NOMO-1 (cell line): Measurements from ENCODE around the gene MUC6.

ENCODE experiments used
- DNase-seq, 2 experiments: peaks; one replicate each; lab custom pipeline; 2025; ENCODE audit not compliant: unreplicated experiment in 2 of 2; lab: John Stamatoyannopoulos, UW

Gene MUC6

GRCh38 chr11:1037506-1038055 is 1.1 kb upstream of the MUC6 start:
- no peak for DNase-seq

- DNase-seq: no peak
Observed at GRCh38 chr11:1036931-1037330, 413 bp upstream of the MUC6 start.

GRCh38 chr11:1035577-1036283 is 788 bp downstream of the MUC6 start:
- no peak for DNase-seq

GRCh38 chr11:1034456-1035295 is 1.8 kb downstream of the MUC6 start:
- no peak for DNase-seq

- DNase-seq: no peak
Observed at GRCh38 chr11:1034001-1034400, 2.5 kb downstream of the MUC6 start.

GRCh38 chr11:1033016-1033798 is 3.3 kb downstream of the MUC6 start:
- no peak for DNase-seq

- no peak for DNase-seq
Observed at GRCh38 chr11:1032310-1032891, 4.1 kb downstream of the MUC6 start.

- DNase-seq: no peak
Observed at GRCh38 chr11:1031121-1031899, 5.2 kb downstream of the MUC6 start.

- no peak for DNase-seq
Observed at GRCh38 chr11:1030556-1030955, 6.0 kb downstream of the MUC6 start.

GRCh38 chr11:1030086-1030485 is 6.4 kb downstream of the MUC6 start:
- no peak for DNase-seq

GRCh38 chr11:1029654-1030053 is 6.9 kb downstream of the MUC6 start:
- no peak for DNase-seq

GRCh38 chr11:1029051-1029450 is 7.5 kb downstream of the MUC6 start:
- no peak for DNase-seq

GRCh38 chr11:1028616-1029015 is 7.9 kb downstream of the MUC6 start:
- no peak for DNase-seq

GRCh38 chr11:1028291-1028540 is 8.3 kb downstream of the MUC6 start:
- DNase-seq: no peak

- DNase-seq: no peak
Observed at GRCh38 chr11:1027483-1028290, 8.8 kb downstream of the MUC6 start.

GRCh38 chr11:1026641-1027482 is 9.7 kb downstream of the MUC6 start:
- DNase-seq: no peak

- no peak for DNase-seq
Observed at GRCh38 chr11:1026163-1026450, 10.4 kb downstream of the MUC6 start.

GRCh38 chr11:1025410-1026162 is 10.9 kb downstream of the MUC6 start:
- no peak for DNase-seq
